Retina (tissue), 1 donor: ENCODE measurements around the gene PODXL.
"Not testable (repeated sequence)": the region's sequence is repeated elsewhere in the genome, so short reads cannot be mapped to it uniquely, and the experiment has no call there.

Source experiments
- DNase-seq: peaks from one replicate; pipeline ENCODE4 v3.0.0-alpha.2; 2016

PODXL gene

DNA sequence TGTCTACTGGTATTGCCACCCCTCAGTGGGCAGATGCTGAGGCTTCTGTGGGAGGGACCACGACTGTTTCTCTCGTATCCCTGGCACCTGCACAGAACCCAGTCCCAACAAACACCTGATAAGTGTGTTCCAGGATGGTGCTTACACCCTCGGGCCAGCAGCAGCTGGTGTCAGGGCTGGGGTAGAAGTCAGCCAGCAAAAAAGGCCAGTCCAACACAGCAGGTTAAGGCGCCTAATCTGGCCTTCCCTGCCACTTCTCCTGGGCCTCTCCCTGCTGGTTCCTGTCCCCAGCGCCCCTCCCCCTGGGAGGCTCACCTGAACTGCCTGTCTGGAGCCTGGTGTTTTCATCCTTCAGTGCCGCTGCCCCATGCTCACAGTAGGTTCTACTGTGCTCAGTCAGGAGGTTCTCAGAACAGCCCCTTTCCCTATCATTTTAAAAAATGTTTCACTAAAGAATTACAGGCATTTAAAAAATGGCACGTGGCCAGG, 20.0 kb downstream of the PODXL start:
- DNase-seq: no peak

DNA sequence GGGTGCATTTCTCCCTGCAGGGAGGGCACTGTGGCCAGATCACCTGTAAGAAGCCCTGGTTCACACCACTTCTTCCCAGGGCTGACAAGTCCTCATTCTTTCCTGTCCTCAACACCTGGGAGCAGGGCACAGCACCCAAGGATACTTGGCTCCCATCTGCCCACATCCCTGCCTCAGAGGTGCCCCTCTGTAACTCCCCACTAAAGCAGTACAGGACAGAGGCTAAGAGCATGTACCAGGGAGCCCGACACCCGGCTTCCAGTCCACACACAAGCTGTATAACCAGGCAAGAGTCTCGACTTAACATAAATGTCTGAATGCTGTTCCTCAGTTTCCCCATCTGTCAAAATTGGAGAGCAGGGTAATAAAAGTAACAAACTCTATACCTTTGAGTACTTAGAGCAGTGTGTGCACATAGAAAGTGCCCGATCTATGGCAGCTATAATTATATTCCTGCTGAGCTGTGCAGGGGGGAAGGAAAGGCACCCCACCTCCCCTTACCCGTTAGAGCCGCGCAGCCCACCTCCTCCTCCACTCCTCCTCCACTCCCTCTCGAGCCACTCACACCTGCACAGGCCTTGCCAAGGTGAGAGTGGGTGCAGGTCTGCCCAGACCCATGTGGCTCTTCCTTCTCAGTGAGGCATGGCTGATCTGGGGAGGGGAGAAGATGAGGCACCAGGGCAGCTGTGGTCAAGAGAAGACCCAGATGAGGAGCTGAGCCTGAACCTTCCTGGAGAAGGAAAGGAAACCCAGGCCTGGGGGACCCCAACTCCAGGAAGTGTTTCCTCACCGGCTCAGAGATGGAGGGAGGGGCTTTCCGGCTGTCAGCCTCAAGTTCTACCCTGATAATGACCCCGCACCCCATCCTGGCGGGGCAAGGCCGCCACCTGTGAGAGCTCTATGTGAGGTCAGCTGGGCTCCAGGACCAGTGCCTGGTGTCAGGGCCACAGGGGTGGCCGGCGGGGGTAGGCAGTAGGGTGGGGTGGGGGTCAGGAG, 22.6 kb downstream of the PODXL start:
- no peak for DNase-seq

GRCh38 chr7:131533151-131533559, 23.3 kb downstream of the PODXL start:
- no peak for DNase-seq

DNA sequence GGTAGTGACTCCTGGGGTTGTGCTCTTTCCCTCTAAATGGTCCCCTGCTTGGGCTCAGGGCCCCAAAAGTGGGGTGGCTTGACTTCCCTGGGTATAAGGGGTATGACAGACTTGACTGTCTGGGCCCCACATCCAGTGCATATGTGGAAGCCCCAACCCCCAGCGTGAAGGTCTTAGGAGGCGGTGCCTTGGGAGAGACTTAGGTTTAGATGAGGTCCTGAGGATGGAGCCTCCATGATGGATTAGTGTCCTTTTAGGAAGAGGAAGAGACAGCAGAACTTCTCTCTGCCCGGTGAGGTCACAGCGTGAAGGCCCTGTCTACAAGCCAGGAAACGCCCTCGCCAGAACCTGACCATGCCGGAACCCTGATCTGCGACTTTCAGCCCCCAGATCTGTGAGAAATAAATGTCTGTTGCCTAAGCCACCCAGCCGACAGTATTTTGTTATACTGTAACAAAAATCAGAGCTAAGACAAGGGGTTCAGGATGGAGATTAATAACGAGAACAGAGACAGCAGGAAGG, 23.8 kb downstream of the PODXL start:
- DNase-seq: no peak

DNA sequence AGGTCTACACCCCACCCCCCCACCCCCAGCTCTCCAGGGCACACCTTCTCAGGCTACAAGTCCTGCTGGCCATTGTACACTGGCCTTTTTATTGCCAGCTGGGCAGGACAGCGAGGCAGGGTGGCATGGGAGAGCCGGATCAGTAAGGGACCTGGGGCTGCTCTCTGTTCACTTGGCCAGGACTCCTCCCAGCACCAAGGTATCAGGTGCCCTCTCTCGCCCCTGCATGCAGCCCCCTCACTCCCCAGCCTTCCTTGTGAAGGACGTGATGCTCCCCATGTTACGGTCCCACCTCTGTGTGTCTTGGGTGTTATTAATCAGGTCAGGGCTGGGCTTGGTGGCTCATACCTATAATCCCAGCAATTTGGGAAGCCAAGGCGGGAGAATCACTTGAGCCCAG, 26.3 kb downstream of the PODXL start:
- no peak for DNase-seq

DNA sequence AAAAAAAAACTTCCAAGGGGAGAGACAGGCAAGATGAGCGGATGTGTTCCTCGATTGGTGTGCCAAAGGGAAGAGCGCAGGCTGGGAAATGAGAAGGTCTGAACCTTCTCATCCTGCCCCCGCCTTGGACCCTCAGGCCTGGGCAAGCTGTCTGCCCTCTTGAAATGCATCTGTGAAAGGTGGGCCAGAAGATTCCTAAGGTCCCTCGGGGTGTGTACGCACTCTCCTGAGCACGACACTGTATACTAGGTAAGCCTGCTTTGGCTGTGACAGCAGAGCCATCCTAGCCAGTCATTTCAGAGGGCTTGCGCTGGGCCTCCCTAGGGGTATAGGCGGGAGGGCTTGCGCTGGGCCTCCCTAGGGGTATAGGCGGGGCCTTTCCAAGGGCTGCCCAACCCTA, 26.8 kb downstream of the PODXL start:
- no peak for DNase-seq

- DNase-seq: no peak
Measured at GRCh38 chr7:131529179-131529578, 27.2 kb downstream of the PODXL start.

DNA sequence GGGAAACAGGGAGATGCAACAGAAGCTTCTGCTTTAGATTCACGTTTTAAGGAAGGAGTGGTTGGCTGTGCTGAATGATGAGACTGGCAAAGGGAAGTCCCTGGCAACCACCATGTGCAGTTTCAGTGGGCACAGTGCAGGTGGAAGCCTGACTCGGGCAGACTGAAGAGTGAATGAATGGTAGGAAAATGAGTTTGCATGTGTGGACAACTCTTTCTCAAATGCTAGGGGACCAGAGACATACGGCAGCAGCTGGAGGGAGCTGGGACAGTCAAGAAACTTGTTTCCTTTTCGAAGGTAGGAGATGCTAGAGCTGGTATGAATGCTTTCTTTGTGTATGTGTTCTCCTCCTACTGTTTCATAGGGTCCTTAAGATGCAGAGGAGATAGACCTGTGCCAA, 29.0 kb downstream of the PODXL start:
- no peak for DNase-seq

- no peak for DNase-seq
Measured at GRCh38 chr7:131525820-131526219, 30.6 kb downstream of the PODXL start.

DNA sequence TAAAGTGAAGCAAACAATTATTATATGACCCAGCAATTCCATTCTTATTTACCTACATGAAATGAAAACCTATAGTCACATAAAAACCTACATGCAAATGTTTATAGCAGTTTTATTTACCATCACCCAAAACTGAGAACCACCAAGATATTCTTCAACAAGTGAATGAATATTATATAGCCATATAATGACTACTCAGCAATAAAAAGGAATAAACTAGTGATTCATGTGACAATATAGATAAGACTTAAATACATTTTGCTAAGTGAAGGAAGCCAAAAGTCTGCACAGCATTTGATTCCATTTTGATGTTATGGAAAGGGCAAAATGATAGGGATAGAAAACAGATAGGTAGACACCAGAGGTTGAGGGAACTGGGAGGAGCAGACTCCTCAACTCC, 31.7 kb downstream of the PODXL start:
- no peak for DNase-seq

- DNase-seq: no peak
Measured at GRCh38 chr7:131524115-131524514, 32.3 kb downstream of the PODXL start.

DNA sequence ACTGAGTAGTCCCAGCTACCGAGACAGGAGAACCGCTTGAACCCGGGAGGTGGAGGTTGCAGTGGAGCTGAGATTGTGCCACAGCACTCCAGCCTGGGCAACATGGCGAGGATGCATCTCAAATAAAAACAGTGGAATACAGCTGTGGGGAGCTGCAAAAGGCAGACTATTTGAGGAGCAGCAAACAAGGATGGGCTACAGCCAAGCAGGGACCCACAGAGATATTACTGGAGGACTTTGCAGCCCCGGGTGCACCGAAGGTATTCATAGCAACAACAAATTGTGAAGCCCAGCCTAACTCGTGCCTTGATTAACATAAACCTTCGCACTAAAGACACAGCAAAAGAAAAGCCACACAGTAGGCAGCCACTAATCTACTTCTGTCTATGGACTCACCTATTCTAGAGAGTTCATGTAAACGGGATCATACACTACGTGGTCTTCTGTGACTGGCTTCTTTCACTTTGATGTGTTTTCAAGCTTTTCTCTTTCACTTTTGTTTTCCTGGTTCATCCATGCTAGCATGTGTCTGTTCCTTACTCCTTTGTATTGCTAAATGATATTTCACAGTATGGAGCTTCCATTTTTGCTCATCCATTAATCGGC, 34.0 kb downstream of the PODXL start:
- DNase-seq: no peak

DNA sequence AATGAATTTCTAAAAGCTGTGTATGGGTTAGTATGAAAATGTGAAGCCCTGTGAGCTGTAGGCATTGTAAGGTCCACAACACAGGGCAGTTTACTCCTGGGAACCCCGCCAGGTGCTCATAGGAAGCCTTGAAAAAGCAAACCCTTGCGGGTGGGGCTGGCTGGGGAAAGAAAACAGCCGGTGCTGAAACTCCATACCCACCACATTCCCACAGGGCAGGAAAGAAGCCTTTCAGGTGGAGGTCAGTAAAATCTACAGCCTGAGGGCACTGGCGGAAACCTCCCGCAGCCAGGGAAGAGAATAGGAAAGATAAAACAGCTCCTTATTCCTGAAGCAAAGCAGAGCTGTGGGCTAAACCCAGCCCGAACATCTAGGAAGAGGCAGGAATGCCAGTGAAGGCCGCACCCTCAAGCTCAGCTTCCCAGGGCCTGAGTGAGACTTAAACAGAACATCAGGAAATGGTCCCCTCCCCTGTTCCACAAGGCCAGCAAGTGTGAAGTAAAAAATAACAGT, 34.7 kb downstream of the PODXL start:
- no peak for DNase-seq

DNA sequence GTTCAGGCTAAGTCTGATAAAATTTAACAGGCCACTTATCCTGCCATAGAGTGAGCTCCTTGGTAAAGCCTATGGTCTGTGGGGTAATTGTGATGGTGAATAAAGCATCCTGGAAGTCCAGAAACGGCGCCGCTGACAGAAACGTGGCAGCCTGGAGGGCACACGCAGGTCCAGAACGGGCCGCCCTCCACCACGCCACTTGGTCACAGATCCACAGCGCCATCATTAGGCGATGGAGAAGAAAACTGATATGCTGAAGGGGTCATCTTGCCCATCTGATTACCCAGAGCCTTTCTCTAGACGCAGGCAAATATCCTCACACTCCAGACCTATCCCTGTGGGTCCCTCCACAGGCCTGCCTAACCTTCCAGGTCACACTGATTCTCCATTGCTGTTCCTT, 37.8 kb downstream of the PODXL start:
- no peak for DNase-seq

GRCh38 chr7:131517218-131517923, 39.1 kb downstream of the PODXL start:
- no peak for DNase-seq

GRCh38 chr7:131515471-131515870, 41.0 kb downstream of the PODXL start:
- DNase-seq: not testable (repeated sequence)

GRCh38 chr7:131513245-131514061, 43.0 kb downstream of the PODXL start:
- peak; percentile 87 for DNase-seq

DNA sequence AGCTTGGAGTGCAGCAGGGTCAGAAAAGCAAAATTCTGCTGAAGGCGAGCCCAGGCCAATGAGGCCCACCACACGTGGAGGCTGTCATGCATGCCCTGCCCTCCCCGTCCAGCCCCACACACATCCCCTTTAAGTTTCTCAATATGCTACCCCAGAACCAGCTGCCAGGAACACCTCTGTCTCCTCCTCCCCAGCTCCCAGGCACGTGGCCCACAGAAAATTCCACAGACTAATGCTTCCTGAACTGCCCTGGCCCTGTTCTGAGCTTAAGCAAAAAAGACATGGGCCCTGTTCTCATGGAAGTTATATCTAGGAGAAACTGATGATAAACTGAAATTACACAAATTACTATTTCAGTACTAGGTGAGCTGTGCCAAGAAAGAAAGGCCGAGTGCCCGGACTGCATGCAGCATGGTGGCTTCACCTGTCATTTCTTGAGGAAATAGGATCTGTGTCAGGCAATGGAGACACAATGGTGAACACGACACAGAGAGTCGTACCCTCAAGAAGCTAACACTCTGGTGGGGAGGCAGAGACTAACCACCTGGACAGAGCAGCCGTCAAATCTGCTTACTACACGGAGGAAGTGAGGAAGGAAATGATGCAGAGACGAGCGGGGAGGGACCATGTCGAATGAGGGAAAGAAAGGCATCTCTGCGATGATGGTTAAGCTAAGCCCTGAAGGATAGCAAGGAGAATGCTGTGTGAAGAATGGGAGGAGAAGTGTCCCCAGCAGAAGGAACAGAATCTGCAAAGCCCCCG, 44.5 kb downstream of the PODXL start:
- no peak for DNase-seq

DNA sequence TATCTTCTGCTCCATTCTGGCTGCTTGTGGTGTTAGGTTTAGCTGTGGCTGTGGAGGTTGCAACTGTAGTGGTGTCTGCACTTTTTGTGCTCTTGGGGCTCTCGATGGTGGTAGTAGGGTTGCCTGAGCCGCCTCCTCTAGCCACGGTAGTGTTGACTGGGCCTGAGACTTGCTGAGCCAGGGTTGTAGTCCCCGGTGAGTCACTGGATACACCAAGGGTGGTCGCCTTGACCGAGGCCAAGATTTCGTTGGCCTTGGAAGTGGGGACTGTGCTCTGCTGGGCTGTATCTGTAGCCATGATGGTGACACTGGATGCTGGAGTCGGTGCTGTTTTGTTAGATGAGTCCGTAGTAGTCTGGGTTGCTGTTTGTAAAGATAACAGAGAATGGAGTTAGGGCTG, 45.4 kb downstream of the PODXL start:
- no peak for DNase-seq

- no peak for DNase-seq
Measured at GRCh38 chr7:131509781-131510180, 46.6 kb downstream of the PODXL start.

DNA sequence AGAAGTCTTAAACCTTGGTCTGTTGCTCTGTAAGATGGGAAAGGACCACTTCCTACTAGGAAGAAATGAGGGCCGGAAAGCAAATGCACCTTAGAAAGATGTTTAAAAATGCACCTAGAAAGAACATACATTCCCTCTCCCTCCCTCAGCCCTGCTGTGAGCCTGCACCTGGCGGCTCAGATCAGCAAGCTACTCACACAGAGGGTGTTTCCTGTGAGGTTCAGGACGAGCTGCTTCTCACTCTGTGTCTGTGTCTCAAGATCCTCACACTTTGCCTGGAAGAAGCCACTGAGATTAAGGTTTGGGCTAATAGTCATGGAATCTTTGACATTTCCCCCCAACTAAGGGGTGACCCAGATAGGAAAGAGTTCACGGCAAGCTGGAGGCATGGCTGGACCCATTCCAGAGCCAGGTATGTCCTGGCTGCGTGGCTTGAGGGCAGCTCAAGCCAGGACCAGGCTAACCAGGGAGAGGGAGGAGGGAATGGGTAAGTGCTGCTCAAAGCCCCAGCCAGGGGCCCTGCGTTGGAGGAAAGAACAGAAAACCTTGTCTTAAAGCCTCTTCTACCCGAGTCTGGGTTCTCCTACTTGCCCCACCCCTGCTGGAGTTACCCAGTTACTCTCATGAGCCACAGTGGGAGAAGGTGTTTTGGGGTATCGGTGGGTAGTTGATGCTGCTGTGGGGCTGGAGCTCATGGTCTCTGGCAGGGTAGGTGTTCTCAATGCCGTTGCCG, 47.5 kb downstream of the PODXL start:
- DNase-seq: no peak
